NCI-H510A treated with DMSO at 0.1 percent for 48 hours (cell line): ENCODE data around the gene MED27.

Experiments used
- DNase-seq: peaks from one replicate; lab custom pipeline; 2025; lab: John Stamatoyannopoulos, UW

MED27 gene

DNA sequence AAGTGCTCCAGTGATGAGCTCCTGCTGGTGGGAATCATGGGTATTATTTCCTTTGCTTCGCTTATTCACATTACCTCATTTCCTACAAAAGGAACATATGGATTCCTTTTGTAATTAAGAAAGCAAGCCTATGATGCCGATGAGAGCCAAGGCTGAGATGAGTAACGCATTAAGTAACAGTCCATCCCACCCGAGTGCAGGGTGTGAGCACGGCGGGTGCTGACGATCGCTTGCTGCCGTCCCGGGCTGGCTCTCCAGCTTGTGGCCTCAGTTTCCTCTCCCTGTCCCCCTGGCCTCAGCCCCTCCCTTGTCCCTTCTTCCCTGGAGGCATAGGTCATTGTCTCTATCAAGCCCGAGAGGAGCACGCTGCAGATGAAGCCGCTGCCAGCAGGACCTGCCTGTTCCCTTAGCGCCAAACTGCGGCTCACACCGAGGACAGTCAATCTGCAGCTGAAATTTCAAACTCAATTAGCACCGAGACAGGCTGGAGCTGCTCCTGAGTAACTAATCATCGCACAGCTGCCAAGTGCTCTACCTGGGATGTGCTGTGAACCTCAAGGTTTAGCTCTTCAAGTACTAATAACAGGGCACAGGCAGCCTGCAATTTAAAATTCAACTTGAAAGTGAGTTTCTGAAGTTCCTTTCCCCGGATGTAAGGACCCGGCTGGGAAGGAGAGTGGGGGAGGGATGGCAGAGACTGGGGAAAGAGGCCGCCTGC is 224.6 kb downstream of the MED27 start:
- DNase-seq: no peak

DNA sequence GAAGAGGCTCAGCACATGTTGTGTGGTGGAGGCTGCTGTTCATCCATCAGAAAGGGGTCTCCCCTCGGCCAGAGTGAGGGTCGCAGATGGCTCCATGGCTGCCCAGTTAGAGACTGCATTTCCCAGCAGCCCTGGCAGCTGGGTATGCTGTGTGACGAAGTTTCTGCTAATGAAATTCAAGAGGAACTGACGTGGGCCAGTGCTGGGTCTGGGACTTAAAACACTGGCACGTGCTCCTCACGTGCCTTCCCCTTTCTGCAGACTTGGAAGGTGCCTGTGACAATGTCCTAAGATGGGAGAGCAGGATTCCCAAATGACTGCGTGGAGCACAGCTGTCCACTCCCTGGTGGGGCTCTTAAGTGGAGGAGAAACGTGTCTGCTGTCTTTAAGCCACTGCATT is 225.3 kb downstream of the MED27 start:
- no peak for DNase-seq

GRCh38 chr9:131853434-131853833 is 226.2 kb downstream of the MED27 start:
- DNase-seq: no peak

DNA sequence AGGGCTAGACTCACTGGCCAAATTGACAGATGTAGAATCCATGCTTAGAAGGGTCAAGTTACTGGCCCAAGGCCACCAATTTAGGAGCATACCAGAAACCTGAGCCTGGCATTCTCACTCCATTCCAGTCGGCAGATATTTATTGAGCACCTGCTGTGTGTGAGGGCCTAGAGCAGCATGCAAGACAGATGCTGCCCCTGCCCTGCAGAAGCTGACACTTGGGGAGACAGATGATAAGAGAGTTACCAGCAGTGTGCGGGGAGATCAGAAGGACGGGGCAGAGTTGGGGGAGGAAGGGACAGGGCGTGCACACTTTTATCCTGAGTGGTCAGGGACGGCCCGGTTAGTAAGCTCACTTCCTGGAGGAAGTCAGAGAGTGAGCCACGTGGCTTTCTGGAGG is 228.3 kb downstream of the MED27 start:
- no peak for DNase-seq

- DNase-seq: no peak
These were observed 230.3 kb downstream of the MED27 start for GRCh38 chr9:131849391-131849790.

DNA sequence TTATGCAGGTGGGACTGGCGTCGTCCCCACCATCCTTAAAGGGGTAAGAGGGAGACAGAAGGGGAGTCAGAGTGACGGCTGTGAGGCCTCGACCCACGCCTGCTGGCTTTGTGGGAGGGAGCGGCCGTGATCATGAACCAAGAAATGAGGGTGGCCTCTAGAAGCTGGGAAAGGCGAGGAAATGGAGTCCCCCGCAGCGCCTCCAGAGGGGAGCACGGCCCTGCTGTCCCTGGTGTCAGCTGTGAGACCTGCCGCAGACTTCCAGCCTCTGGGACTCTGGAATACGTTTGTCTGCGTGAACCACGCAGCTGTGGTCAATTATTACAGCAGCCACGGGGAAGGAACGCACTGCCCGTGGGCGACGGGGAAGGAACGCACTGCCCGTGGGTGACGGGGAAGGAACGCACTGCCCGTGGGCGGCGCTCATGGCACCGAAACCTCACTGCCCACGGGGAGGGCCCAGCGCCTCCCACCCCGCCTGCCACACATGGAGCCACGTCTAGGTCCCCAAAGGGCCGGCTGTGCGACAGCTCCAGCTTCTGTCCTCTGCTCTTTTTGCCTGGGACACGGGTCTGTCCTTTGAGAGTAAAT is 231.0 kb downstream of the MED27 start:
- DNase-seq: no peak

DNA sequence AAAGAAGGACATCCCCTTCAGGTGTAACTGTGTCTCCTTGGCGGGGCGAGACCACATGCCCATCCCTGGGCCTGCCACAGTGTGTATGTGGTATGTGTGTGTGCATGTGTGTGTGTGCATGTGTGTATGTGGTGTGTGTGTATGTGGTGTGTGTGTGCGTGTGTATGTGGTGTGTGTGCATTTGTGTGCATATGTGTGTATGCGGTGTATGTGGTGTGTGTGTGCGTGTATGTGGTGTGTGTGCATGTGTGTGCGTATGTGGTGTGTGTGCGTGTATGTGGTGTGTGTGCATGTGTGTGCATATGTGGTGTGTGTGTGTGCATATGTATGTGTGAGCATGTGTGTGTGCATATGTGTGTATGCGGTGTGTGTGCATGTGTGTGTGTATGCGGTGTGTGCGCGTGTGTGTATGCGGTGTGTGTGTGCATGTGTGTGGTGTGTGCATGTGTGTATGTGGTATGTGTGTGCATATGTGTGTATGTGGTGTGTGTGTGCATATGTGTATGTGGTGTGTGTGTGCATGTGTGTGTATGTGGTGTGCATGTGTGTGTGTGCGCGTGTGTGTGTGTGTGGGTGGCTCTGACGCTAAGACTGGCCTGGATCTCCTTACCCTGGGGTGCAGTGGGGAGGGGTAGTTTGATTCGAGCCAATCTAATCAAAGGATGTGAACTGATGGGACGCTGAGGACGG is 231.9 kb downstream of the MED27 start:
- no peak for DNase-seq

- no peak for DNase-seq
These were observed 234.1 kb downstream of the MED27 start for GRCh38 chr9:131845305-131846298.

DNA sequence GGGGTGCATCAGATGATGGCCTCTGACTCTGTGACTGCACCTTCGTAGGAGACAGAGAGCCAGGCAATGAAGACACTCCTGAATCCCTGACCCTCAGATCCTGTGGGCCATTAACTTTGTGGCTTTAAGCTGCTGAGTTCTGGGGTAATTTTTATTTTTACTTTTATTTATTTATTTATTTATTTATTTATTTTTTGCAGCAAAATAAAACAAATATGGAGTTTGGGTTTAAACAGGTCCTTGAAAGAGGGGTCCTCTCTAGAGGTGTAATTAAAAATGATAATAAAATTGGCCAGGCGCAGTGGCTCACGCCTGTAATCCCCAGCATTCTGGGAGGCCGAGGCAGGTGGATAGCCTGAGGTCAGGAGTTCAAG is 234.9 kb downstream of the MED27 start:
- DNase-seq: no peak

DNA sequence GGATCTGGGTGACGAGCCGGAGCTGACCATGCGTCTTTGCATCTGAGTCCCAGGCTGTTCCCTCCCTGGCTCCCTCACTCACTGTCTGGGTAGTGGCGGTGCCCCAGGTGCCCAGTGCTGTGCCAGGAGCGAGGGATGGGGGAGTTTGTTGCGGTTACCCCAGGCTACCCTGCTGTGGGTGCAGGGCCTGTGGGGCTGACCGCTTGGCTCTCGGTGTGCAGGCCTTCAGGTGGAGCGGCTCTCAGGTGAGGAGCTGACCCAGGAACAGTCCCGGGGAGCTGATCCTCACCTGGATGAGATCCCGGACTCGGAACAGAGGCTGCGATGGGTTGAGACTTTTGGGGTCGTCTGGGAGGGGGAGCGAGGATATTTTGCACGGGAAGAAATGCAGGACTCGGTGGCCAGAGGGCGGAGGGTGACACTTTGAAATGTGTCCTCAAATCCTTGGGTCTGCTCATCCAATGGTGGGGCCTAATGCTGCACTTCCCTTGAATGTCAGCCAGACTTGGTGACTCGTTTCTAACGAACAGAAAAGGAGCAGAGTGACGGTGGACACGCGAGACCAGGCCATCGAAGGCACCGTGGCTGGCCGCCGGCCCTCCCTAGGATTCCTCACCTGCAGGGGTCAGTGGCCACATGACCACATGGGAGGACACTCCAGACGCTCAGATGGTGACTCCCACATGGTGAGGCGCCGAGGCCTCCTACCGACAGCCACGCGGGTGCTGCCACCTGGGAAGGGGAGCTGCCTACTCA is 235.5 kb downstream of the MED27 start:
- DNase-seq: no peak

- DNase-seq: no peak
These were observed 237.8 kb downstream of the MED27 start for GRCh38 chr9:131841765-131842318.

DNA sequence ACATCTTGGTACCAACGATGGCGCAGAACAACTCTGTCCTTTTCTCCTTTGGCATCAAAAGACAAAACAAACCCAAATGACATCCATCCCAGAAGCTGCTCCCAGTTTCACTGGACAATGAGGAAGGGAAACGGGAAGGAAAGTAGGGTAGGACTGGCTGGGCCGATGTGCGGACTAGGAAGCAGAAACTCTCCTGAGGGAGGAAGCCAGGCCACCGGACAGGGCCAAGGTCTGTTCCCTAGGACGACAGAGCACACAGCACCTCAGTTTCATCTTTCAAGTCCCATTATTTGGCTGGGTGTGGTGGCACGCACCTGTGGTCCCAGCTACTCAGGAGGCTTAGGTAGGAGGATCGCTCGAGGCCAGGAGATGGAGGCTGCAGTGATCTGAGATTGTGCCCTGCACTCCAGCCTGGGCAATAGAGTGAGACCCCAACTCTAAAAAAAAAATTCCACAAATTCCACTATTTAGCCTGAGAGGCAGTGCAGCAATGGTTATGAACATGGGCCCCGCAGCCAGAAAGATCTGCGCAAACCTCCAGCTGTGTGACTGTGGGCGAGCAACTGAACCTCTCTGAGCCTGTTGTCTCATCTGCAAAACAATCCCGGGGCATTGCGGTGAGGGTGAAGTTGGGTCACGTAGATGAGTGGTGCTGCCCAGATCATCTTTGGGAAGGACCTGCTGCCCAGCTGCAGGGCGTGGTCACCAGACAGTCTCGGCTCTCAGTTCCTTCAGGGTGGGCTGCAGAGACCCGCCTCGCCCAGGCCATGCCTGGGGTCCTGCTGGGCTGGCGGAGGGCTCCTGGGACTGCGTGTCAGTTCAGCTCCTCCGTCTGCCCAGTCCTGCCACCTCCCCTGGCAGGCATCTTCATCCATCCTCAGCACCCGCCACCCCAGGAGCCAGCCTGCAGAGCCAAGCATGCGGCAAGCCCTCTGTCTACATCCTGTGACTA is 238.6 kb downstream of the MED27 start:
- DNase-seq: no peak

- DNase-seq: no peak
These were observed 239.4 kb downstream of the MED27 start for GRCh38 chr9:131840220-131840619.

- DNase-seq: no peak
These were observed 240.2 kb downstream of the MED27 start for GRCh38 chr9:131839281-131840084.

- DNase-seq: no peak
These were observed 241.0 kb downstream of the MED27 start for GRCh38 chr9:131838530-131839280.

DNA sequence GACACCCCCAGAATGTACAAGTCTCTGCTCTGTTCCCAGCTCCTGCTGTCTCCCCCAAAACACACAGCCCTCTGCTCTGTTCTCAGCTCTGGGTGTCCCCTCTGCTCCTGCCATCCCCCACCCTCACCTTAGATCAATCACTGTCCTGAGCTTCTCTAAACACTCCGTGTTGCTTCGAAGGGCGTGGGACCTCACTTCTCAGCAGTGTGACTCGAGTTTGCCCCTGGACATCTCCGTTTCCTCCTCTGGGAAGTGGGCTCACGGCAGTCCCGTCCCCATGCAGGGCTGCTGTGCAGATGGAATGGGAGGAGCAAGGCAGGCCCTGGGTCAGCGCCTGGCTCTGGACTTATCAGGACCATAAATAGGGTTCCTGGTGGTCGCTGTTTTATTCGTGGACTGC is 241.8 kb downstream of the MED27 start:
- no peak for DNase-seq

GRCh38 chr9:131837316-131837715 is 242.4 kb downstream of the MED27 start:
- peak; percentile 9 for DNase-seq

GRCh38 chr9:131836607-131837315 is 242.9 kb downstream of the MED27 start:
- no peak for DNase-seq
